ENCODE data around the gene REELD1. TPM values are rescaled to one million over a fixed set of nuclear protein-coding genes. Genes with fewer than 3 reads are reported as not detected.

Gene REELD1
- total and polyA plus RNA-seq, 2 of the 4 experiments (the other 2 are of a cell fraction): not detected

DNA sequence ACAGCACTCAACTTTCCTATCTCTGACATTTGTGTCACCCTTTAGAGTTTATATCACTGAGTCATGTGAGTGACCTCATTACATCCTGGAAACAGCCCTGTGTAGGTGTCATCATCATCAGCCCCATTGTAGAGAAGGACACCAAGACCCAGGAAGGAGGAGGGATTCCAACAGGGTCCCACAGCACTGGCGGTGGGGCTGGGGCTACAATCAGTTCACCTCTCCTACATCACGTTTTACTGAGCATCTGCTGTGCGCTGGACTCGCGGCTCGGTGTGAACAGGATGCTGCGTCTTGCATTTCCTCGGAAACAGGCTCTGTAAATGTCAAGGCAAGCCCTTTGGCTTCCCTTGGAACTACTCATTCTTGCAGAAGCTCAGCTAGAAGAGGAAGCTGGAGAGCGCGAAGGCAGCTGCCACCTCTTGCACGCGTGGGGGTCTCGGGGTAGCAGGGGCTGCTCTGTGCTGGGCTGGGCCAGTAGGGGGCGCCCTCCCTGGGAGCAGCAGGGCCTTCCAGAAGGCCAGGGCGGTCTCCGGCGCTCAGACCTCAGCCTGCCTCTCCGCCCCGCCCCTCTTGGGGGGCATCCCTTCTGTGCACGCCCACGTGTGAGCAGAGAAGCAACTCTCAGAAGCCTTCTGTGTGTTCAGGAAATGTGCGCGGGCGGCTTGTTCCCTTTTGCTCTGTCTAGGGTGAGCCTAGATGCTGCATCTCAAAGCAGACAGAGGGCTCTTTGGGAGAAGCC, 29.0 kb downstream of the REELD1 start:
- no peak overlapping the region for H2BK15ac ChIP-seq (ENCODE audit: low read depth, low read length)
- ATAC-seq (ENCODE audit: low read depth): no peak
- H3K9me3 ChIP-seq (ENCODE audit: control insufficient read depth, insufficient read depth, low read length): no peaks in the 10 kb centered on the region
- H2AFZ ChIP-seq (replicated peaks; ENCODE audit: low read length, poor library complexity): peak overlapping the region; percentile 33
- dilution Hi-C loops (cut with HindIII; ENCODE audit: low sequenced_read_pairs, unreplicated experiment) (no loop called here), intact Hi-C loops (cut with micrococcal nuclease) (loop anchor here (2.0 kb wide), 1 partner anchor 95 kb away; no protein-coding TSS in a partner anchor), in situ Hi-C loops (cut with MboI; ENCODE audit: low sequenced_read_pairs) (no loop called here)
- CTCF ChIA-PET: no interaction called here
- H2AK5ac ChIP-seq (ENCODE audit: low read depth, low read length): peak overlapping the region; percentile 62
- H4K91ac ChIP-seq (ENCODE audit: insufficient read depth, low read depth, low read length): 0 out of 2 replicates have a peak overlapping the region, but pooled peaks have one; percentile 12
- H3K9me1 ChIP-seq (ENCODE audit: insufficient read depth, low read length): peaks cover 12% of the 10 kb centered on the region
- peak overlapping the region; percentile 59; the same call in 1 of the 2 replicates for H2BK120ac ChIP-seq (ENCODE audit: low read depth, low read length)
- no peaks in the 10 kb centered on the region for H3K36me3 ChIP-seq (ENCODE audit: control insufficient read depth, insufficient read depth, low read length)
- H3K9ac ChIP-seq (ENCODE audit: low read depth, low read length): no peak overlapping the region
- H2BK5ac ChIP-seq (ENCODE audit: low read depth, low read length, poor library complexity, severe bottlenecking): no peak overlapping the region
- WGBS, 2 experiments (ENCODE audit: extremely low coverage in 2 of 2, insufficient read length in 1 of 2): 96% methylated on average over 5 of the region's 24 CpGs; no CpG with 5 or more reads in 1 of the 2 experiments
- no peak overlapping the region for H4K5ac ChIP-seq (ENCODE audit: low read depth, low read length)
- H3K18ac ChIP-seq (ENCODE audit: low read depth, low read length): no peak overlapping the region
- BruUV-seq (replicated peaks): no TSS peak
- no peaks in the 10 kb centered on the region for H3K27me3 ChIP-seq (ENCODE audit: control insufficient read depth, insufficient read depth, low read length)
- H3K4me2 ChIP-seq (ENCODE audit: low read depth, low read length): no peak overlapping the region
- peak; percentile 37 for DNase-seq
- peak overlapping the region; percentile 27; the same call in 1 of the 2 replicates for H3K14ac ChIP-seq (replicated peaks; ENCODE audit: low read depth, low read length)
- POLR2A ChIA-PET (ENCODE audit: unreplicated experiment): no interaction called here
- no peaks in the 10 kb centered on the region for H3K79me1 ChIP-seq (ENCODE audit: low read depth in 1 of 2, low read length in 2 of 2)
- H3K4ac ChIP-seq (ENCODE audit: low read depth, low read length): 0 out of 2 replicates have a peak overlapping the region, but pooled peaks have one; percentile 19
- no peak overlapping the region for H3K27ac ChIP-seq (ENCODE audit: insufficient read depth, low read length)
- peak overlapping the region; percentile 17; the same call in 1 of the 2 replicates for H2BK20ac ChIP-seq (ENCODE audit: low read depth, low read length)
- TF ChIP-seq CTCF (conservative IDR thresholded peaks at IDR 0.05; ENCODE audit: low read depth, low read length) (0 out of 2 replicates have a peak, but pooled peaks have one; percentile 4), CEBPB (IDR thresholded peaks at IDR 0.05; ENCODE audit: low read depth, low read length) (peak; percentile 24; the same call in 1 of the 2 replicates), POLR2A (IDR thresholded peaks at IDR 0.05; ENCODE audit: low read depth, low read length) (no peak)
- H3K23ac ChIP-seq (ENCODE audit: low read depth, low read length): no peak overlapping the region
- H3K56ac ChIP-seq (ENCODE audit: extremely low read depth, insufficient read depth, low read length): no peak overlapping the region
- peaks cover 11% of the 10 kb centered on the region for H3K4me1 ChIP-seq (ENCODE audit: control insufficient read depth, insufficient read depth, low read length)
- H2AK9ac ChIP-seq (replicated peaks; ENCODE audit: low read depth, low read length, poor library complexity): peak overlapping the region; percentile 6
- no peak overlapping the region for H3K4me3 ChIP-seq (ENCODE audit: insufficient read depth, low read depth, low read length)
- H4K20me1 ChIP-seq (ENCODE audit: insufficient read depth, low read length): no peaks in the 10 kb centered on the region
- H4K8ac ChIP-seq (ENCODE audit: low read depth in 2 of 2, low read length in 2 of 2): no peak overlapping the region; a peak in 1 of 4 replicates

All from IMR-90 (cell line).